Neural progenitor cell (in vitro differentiated cells): ENCODE results near the gene APOBEC3F.

Experiments
- CTCF ChIP-seq: fragments of 200-600 bp; sonication (generic); IDR thresholded peaks from 2 replicates; pipeline ENCODE4 v1.5.1; 2017; ENCODE audit warnings: antibody characterized with exemption, mild to moderate bottlenecking
- EZH2 ChIP-seq: fragments of 200-600 bp; sonication (generic); IDR thresholded peaks from 2 replicates; pipeline ENCODE4 v1.6.1; 2017; ENCODE audit warnings: antibody characterized with exemption, mild to moderate bottlenecking, moderate library complexity

GRCh38 chr22:39027717-39028116, 12.9 kb upstream of the APOBEC3F start:
- TF ChIP-seq EZH2 (no peak), CTCF (no peak)
